GM15510 (cell line): ENCODE data around the gene E2F8.

Source experiments
- POLR2A ChIP-seq: IDR thresholded peaks from 3 replicates; pipeline ENCODE4 v1.6.1; 2011; ENCODE audit warnings: borderline replicate concordance; ENCODE audit not compliant: insufficient read length; ENCODE audit errors: extremely low read depth

The E2F8 gene

GRCh38 chr11:19259487-19260345 is 19.0 kb upstream of the E2F8 start:
- TF ChIP-seq POLR2A, result no peak

GRCh38 chr11:19258641-19259230 is 18.0 kb upstream of the E2F8 start:
- TF ChIP-seq POLR2A, result no peak

GRCh38 chr11:19253817-19254216 is 13.1 kb upstream of the E2F8 start:
- no peak for TF ChIP-seq POLR2A

- TF ChIP-seq POLR2A, result no peak
Observed at GRCh38 chr11:19253153-19253745, 12.5 kb upstream of the E2F8 start.

GRCh38 chr11:19252394-19253152 is 11.8 kb upstream of the E2F8 start:
- no peak for TF ChIP-seq POLR2A

- TF ChIP-seq POLR2A, result no peak
Observed at GRCh38 chr11:19251577-19251976, 10.8 kb upstream of the E2F8 start.

- TF ChIP-seq POLR2A, result no peak
Observed at GRCh38 chr11:19246816-19247215, 6.1 kb upstream of the E2F8 start.

GRCh38 chr11:19245351-19245750 is 4.6 kb upstream of the E2F8 start:
- TF ChIP-seq POLR2A, result no peak

GRCh38 chr11:19244621-19245020 is 3.9 kb upstream of the E2F8 start:
- no peak for TF ChIP-seq POLR2A

- no peak for TF ChIP-seq POLR2A
Observed at GRCh38 chr11:19244084-19244483, 3.3 kb upstream of the E2F8 start.

- TF ChIP-seq POLR2A, result no peak
Observed at GRCh38 chr11:19243613-19244012, 2.9 kb upstream of the E2F8 start.

GRCh38 chr11:19243143-19243542 is 2.4 kb upstream of the E2F8 start:
- TF ChIP-seq POLR2A, result no peak

GRCh38 chr11:19242179-19242932 is 1.6 kb upstream of the E2F8 start:
- no peak for TF ChIP-seq POLR2A
